Activated T-cell treated with anti-CD3 and anti-CD28 coated beads, Interleukin-2, amount 50 U/mL, for 4 hours (primary cell): ENCODE measurements around the gene KRTAP11-1. TPM values are rescaled to one million over a fixed set of nuclear protein-coding genes. Genes with fewer than 3 reads are reported as not detected.
A peak's percentile ranks its signal among the peaks of the same experiment; 100 is the strongest.

Source experiments
- ATAC-seq, 2 donors: fragments of 200-7000 bp; cut with Tn5 transposase; one replicate each; pipeline ENCODE4 v1.10.0; 2021
- DNase-seq: peaks from one replicate; pipeline ENCODE4 v3.0.0-alpha.2; 2020
- H3K27me3 Mint-ChIP-seq: one replicate; pipeline ENCODE4 v1.8.0; 2021; ENCODE audit warnings: low read depth, mixed read lengths
- H3K36me3 Mint-ChIP-seq: one replicate; pipeline ENCODE4 v1.8.0; 2022; ENCODE audit warnings: mixed read lengths; ENCODE audit not compliant: insufficient read depth
- H3K4me1 Mint-ChIP-seq: one replicate; pipeline ENCODE4 v1.8.0; 2021; ENCODE audit warnings: low read depth, mixed read lengths
- H3K4me3 Mint-ChIP-seq: one replicate; pipeline ENCODE4 v1.8.0; 2021; ENCODE audit warnings: mild to moderate bottlenecking, moderate library complexity, mixed read lengths
- H3K9me3 Mint-ChIP-seq: one replicate; pipeline ENCODE4 v1.8.0; 2021; ENCODE audit warnings: mixed read lengths
- total RNA-seq, 3 donors: library from RNA; stranded (reverse); gene quantifications; one replicate each; pipeline ENCODE4 v1.2.1, GENCODE V29; 2021

The KRTAP11-1 gene
- not detected for total RNA-seq

GRCh38 chr21:30881480-30881879 lies at the start of gene KRTAP11-1:
Gene KRTAP11-1, minus strand, starts transcription at chr21:30881580. Its CDS starts 56 bp downstream, at chr21:30881524.
- DNase-seq (no peak), ATAC-seq (no peak)
- no peaks in the 10 kb centered on the region for H3K36me3 Mint-ChIP-seq
- H3K4me1 Mint-ChIP-seq = no peaks in the 10 kb centered on the region
- H3K27me3 Mint-ChIP-seq = peaks cover 7% of the 10 kb centered on the region
- no peak within 1 kb of the TSS for H3K4me3 Mint-ChIP-seq
- H3K9me3 Mint-ChIP-seq = no peaks in the 10 kb centered on the region

- H3K36me3 Mint-ChIP-seq = no peaks in the 10 kb centered on the region
- no peaks in the 10 kb centered on the region for H3K4me1 Mint-ChIP-seq
- H3K9me3 Mint-ChIP-seq = peaks cover 15% of the 10 kb centered on the region
- ATAC-seq (no peak), DNase-seq (no peak)
- peaks cover 10% of the 10 kb centered on the region for H3K27me3 Mint-ChIP-seq
- no peak overlapping the region for H3K4me3 Mint-ChIP-seq
Measured at GRCh38 chr21:30924146-30924700, 42.8 kb upstream of the KRTAP11-1 start.

GRCh38 chr21:30921129-30921528 lies 39.7 kb upstream of the KRTAP11-1 start:
- Mint-ChIP-seq H3K27me3 (peaks cover 8% of the 10 kb centered on the region), H3K4me1 (no peaks in the 10 kb centered on the region), H3K4me3 (no peak overlapping the region), H3K9me3 (no peaks in the 10 kb centered on the region), H3K36me3 (no peaks in the 10 kb centered on the region)
- DNase-seq (no peak), ATAC-seq (no peak)

GRCh38 chr21:30917557-30917956 lies 36.2 kb upstream of the KRTAP11-1 start:
- H3K27me3 Mint-ChIP-seq = peaks cover 2% of the 10 kb centered on the region
- no peaks in the 10 kb centered on the region for H3K4me1 Mint-ChIP-seq
- no peaks in the 10 kb centered on the region for H3K36me3 Mint-ChIP-seq
- no peak overlapping the region for H3K4me3 Mint-ChIP-seq
- no peaks in the 10 kb centered on the region for H3K9me3 Mint-ChIP-seq
- DNase-seq (no peak), ATAC-seq (no peak)

- Mint-ChIP-seq H3K27me3 (peaks cover 14% of the 10 kb centered on the region), H3K4me3 (no peak overlapping the region), H3K36me3 (no peaks in the 10 kb centered on the region), H3K9me3 (no peaks in the 10 kb centered on the region), H3K4me1 (no peaks in the 10 kb centered on the region)
- DNase-seq (no peak), ATAC-seq (no peak)
Measured at GRCh38 chr21:30900881-30901280, 19.5 kb upstream of the KRTAP11-1 start.

GRCh38 chr21:30882866-30883597 lies 1.7 kb upstream of the KRTAP11-1 start:
- ATAC-seq = no peak
- H3K9me3 Mint-ChIP-seq = no peaks in the 10 kb centered on the region
- H3K4me1 Mint-ChIP-seq = no peaks in the 10 kb centered on the region
- H3K27me3 Mint-ChIP-seq = no peaks in the 10 kb centered on the region
- H3K4me3 Mint-ChIP-seq = no peak overlapping the region
- no peaks in the 10 kb centered on the region for H3K36me3 Mint-ChIP-seq
- DNase-seq = no peak

GRCh38 chr21:30880914-30881313 lies 466 bp downstream of the KRTAP11-1 start:
- Mint-ChIP-seq H3K36me3 (no peaks in the 10 kb centered on the region), H3K27me3 (peaks cover 9% of the 10 kb centered on the region), H3K9me3 (no peaks in the 10 kb centered on the region), H3K4me1 (no peaks in the 10 kb centered on the region), H3K4me3 (no peak overlapping the region)
- ATAC-seq = no peak
- DNase-seq = no peak

- Mint-ChIP-seq H3K36me3 (no peaks in the 10 kb centered on the region), H3K4me3 (no peak overlapping the region), H3K27me3 (peaks cover 9% of the 10 kb centered on the region), H3K4me1 (no peaks in the 10 kb centered on the region), H3K9me3 (no peaks in the 10 kb centered on the region)
- ATAC-seq (no peak), DNase-seq (no peak)
Measured at GRCh38 chr21:30874526-30874925, 6.9 kb downstream of the KRTAP11-1 start.

GRCh38 chr21:30847627-30848500 lies 33.5 kb downstream of the KRTAP11-1 start:
- Mint-ChIP-seq H3K4me1 (no peaks in the 10 kb centered on the region), H3K27me3 (peaks cover 2% of the 10 kb centered on the region), H3K36me3 (no peaks in the 10 kb centered on the region), H3K9me3 (no peaks in the 10 kb centered on the region), H3K4me3 (no peak overlapping the region)
- no peak for ATAC-seq
- no peak for DNase-seq

GRCh38 chr21:30842990-30843389 lies 38.4 kb downstream of the KRTAP11-1 start:
- Mint-ChIP-seq H3K4me3 (no peak overlapping the region), H3K9me3 (no peaks in the 10 kb centered on the region), H3K36me3 (no peaks in the 10 kb centered on the region), H3K4me1 (no peaks in the 10 kb centered on the region), H3K27me3 (peaks cover 7% of the 10 kb centered on the region)
- DNase-seq (no peak), ATAC-seq (no peak)

GRCh38 chr21:30839304-30839703 lies 42.1 kb downstream of the KRTAP11-1 start:
- ATAC-seq = peak; percentile 67 to 77
- no peaks in the 10 kb centered on the region for H3K4me1 Mint-ChIP-seq

GRCh38 chr21:30838536-30838935 lies 42.8 kb downstream of the KRTAP11-1 start:
- H3K4me3 Mint-ChIP-seq = no peak overlapping the region
- DNase-seq (no peak), ATAC-seq (no peak)
- no peaks in the 10 kb centered on the region for H3K36me3 Mint-ChIP-seq
- no peaks in the 10 kb centered on the region for H3K4me1 Mint-ChIP-seq
- peaks cover 15% of the 10 kb centered on the region for H3K27me3 Mint-ChIP-seq
- H3K9me3 Mint-ChIP-seq = no peaks in the 10 kb centered on the region

More at GRCh38 chr21:30839304-30839703, 42.1 kb downstream of the KRTAP11-1 start:
- no peak for DNase-seq
- H3K4me3 Mint-ChIP-seq = no peak overlapping the region
- no peaks in the 10 kb centered on the region for H3K36me3 Mint-ChIP-seq
- H3K27me3 Mint-ChIP-seq = peaks cover 11% of the 10 kb centered on the region
- no peaks in the 10 kb centered on the region for H3K9me3 Mint-ChIP-seq

GRCh38 chr21:30831194-30831765 lies 50.1 kb downstream of the KRTAP11-1 start:
- H3K27me3 Mint-ChIP-seq = peaks cover 7% of the 10 kb centered on the region
- H3K4me1 Mint-ChIP-seq = no peaks in the 10 kb centered on the region
- peaks cover 4% of the 10 kb centered on the region for H3K9me3 Mint-ChIP-seq
- no peaks in the 10 kb centered on the region for H3K36me3 Mint-ChIP-seq
- ATAC-seq (no peak), DNase-seq (peak; percentile 23)
- no peak overlapping the region for H3K4me3 Mint-ChIP-seq
